H7 (cell line): ENCODE measurements around the gene PKD2. TPM values are rescaled to one million over a fixed set of nuclear protein-coding genes. Genes with fewer than 3 reads are reported as not detected.

ENCODE experiments used
- DNase-seq: peaks from one replicate; pipeline ENCODE4 v3.0.0; 2012
- H3K27me3 ChIP-seq: 2 replicates; pipeline ENCODE4 v1.6.0; 2011; ENCODE audit warnings: mild to moderate bottlenecking, low read length; ENCODE audit not compliant: control insufficient read depth, insufficient read depth
- H3K36me3 ChIP-seq: replicated peaks from 2 replicates; pipeline ENCODE4 v1.5.1; 2011; ENCODE audit warnings: low read length; ENCODE audit not compliant: control insufficient read depth, insufficient read depth
- H3K4me3 ChIP-seq: 2 replicates; pipeline ENCODE4 v1.5.1; 2011; ENCODE audit warnings: low read depth, mild to moderate bottlenecking, control low read depth, low read length, moderate library complexity; ENCODE audit not compliant: insufficient read depth
- total RNA-seq: library from RNA; depleted of rRNA; stranded (reverse); fragments of >200 nt; shearing (Covaris generic); gene quantifications from 2 replicates; pipeline ENCODE4 v1.2.3, GENCODE V29; 2014; rRNA removed

PKD2 gene
- total RNA-seq, result 16.6 and 19.4 TPM in 2 replicates

DNA sequence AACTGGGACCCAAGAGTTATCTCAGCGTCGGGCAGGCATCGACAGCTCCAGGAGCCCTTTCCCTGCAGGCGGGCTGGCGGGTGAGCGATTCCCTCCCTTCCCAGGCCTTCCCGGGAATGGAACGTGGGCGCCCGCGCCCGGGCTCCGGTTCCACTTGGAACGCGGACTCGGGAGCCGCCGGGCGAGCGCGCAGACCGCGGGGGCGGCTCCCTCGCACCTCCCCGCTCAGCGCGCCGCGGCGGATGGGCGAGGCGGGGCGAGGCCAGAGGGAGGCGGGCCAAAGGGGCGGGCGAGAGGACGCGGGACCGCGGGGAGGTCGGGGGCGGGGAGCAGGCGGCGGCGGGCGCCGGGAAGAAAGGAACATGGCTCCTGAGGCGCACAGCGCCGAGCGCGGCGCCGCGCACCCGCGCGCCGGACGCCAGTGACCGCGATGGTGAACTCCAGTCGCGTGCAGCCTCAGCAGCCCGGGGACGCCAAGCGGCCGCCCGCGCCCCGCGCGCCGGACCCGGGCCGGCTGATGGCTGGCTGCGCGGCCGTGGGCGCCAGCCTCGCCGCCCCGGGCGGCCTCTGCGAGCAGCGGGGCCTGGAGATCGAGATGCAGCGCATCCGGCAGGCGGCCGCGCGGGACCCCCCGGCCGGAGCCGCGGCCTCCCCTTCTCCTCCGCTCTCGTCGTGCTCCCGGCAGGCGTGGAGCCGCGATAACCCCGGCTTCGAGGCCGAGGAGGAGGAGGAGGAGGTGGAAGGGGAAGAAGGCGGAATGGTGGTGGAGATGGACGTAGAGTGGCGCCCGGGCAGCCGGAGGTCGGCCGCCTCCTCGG, at the start of gene PKD2:
PKD2 (plus strand) TSS at position 332 of the 818 bp plus-strand sequence; CDS start at position 431, 99 bp downstream.
- H3K27me3 ChIP-seq, result peaks cover 7% of the 10 kb centered on the region
- no peaks in the 10 kb centered on the region for H3K36me3 ChIP-seq
- DNase-seq, result peak; percentile 94
- H3K4me3 ChIP-seq, result peak within 1 kb of the TSS; percentile 80

DNA sequence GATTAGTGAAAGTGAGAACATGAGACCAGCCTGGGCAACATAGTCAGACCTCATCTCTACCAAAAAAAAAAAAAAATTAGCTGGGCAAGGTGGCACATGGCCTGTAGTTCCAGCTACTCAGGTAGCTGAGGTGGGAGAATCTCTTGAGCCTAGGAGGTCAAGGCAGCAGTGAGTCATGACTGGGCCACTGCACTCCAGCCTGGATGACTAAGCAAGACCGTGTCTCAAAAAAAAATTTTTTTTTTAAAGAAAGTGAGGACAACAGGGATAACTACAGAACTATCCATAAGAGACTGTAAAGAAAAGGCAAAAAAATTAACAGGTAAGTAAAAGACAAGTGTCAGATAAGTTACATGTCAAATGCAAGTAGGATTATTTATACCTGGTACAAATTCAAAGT, 45.4 kb upstream of the PKD2 start:
- Histone ChIP-seq H3K27me3 (no peaks in the 10 kb centered on the region), H3K4me3 (no peak overlapping the region), H3K36me3 (no peaks in the 10 kb centered on the region)
- DNase-seq, result no peak

DNA sequence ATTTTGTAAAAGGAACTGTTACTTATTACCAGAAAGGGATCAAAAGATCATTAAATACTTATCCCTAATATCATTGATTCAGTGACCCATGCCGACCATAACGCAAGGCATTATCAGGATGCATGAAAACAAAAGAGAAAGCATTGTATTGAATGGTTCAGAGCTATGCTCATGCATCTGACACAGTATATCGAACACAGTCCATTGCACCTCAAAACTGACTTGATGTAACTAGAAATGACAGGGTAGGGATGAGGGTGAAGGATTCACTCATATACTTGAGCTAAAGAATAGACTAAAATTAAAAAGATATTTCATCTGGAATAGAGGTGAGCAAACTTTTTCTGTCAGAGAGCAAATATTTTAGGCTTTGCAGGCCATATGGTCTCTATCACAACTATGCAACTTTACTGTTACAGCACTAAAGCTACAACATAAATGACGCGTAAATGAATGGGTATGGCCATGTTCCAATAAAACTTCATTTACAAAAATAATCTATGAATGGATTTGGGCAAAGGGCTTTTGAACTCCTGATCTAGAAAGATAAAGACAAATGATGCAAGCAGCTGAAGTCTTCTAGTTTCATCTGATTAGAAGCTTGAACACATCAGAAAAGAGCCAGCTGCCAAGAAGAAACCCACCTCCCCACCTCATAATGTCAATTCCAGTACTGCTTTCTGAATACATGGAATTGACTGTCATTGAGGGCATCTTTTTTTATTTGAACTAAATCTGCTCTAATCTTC, 44.9 kb upstream of the PKD2 start:
- Histone ChIP-seq H3K4me3 (no peak overlapping the region), H3K36me3 (no peaks in the 10 kb centered on the region)
- DNase-seq, result no peak

DNA sequence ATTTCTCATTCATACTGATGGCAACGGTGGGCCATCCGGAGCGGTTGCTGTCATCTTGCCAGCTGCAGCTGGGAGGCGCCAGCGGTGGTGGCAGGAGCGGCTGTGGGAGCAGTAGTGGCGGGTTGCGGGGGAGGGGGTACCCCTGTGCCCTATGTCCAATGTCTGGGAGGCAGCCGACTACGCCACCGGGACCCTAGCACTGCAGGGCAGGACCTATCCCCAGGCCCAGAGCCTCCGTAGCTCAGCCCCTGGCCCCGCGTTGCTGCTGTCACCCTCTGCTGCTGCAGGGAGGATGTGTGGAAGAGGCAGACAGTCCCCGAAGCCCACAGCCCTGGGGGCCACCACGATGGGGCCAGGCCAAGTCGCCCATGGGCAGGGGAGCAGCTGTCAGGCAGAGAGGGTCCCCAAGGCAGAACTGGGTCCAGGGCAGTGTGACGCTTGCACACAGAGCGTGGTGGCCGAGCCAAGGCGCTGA, 41.9 kb upstream of the PKD2 start:
- Histone ChIP-seq H3K27me3 (no peaks in the 10 kb centered on the region), H3K36me3 (no peaks in the 10 kb centered on the region), H3K4me3 (no peak overlapping the region)
- DNase-seq, result peak; percentile 49

More for the DNA sequence above, 44.9 kb upstream of the PKD2 start:
- H3K27me3 ChIP-seq, result no peaks in the 10 kb centered on the region

DNA sequence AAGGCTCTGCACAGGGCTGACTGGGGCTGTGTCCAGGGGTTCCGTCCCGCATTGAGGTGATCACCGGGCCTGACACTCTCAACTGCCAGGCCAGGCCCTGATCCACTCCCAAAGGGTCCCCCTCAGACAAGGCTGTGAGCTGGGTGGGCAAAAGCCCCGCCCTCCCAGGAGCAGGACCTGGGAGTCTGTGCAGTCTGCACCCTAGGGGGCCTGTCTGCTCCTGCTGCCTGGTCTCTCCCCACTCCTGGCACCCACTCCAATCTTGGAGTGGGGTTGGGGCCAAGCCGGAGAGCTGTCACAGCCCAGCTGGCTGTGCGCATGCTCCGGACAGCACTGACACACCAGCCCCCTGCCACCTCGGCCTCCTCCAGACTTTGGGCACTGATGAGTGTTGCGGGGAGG, 41.3 kb upstream of the PKD2 start:
- H3K4me3 ChIP-seq, result no peak overlapping the region
- H3K27me3 ChIP-seq, result no peaks in the 10 kb centered on the region
- no peak for DNase-seq
- H3K36me3 ChIP-seq, result no peaks in the 10 kb centered on the region

DNA sequence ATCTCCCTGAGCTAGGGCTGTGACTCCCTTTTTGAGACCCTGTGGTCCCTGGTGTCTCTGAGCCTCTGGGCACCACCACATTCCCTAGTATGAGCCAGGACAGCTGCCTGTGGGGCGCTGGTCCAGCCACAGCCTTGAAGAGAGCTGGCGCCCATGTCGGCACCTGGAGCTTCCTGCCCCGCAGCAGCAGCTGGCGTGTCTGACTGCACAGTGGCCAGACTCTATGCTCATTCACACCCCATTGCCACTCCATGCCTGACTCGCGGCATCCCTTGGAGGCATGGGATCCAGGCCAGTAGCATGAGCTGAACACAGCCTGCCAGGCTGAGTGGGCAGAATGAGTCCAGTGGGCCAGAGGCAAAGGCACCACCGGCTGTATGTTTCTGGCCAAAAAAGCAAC, 40.2 kb upstream of the PKD2 start:
- Histone ChIP-seq H3K36me3 (no peaks in the 10 kb centered on the region), H3K4me3 (no peak overlapping the region), H3K27me3 (no peaks in the 10 kb centered on the region)
- no peak for DNase-seq

DNA sequence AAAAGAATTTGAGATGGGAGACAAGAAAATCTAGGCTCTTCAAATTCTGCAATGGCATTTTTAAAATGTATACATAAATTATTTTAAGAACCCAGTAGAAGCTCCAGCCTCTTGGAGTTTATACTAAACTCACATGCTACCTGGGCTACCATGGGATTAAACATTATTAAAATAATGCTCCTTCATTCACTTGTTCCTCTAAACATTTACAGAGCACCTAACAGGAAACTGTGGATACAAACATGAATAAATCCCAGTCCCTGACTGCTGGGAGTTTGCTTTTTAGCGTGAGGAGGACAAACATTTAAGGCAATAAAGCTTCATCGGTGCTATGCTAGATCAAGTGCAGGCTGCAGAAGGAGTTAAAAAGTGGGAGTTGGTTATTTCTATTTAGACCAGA, 37.3 kb upstream of the PKD2 start:
- H3K36me3 ChIP-seq, result no peaks in the 10 kb centered on the region
- no peaks in the 10 kb centered on the region for H3K27me3 ChIP-seq
- no peak for DNase-seq
- no peak overlapping the region for H3K4me3 ChIP-seq

DNA sequence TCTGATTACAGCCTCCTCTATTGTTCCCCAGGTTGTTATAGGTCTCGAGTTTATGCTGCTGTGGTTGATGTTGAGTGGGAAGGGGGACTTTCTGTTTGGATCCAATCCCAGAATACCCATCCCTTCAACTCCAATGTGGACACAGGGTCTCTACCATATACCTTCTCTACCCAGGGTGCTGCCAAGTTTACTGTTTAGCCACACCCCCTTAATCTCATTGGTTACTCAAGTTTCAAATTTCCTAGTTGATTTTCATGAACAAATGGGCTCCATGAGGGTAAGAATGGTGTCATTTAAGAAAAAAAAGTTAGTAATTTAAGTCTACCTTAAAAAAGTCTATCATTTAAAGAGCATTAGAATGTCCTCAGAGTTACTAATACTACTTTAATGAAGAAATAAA, 35.6 kb upstream of the PKD2 start:
- H3K27me3 ChIP-seq, result no peaks in the 10 kb centered on the region
- no peaks in the 10 kb centered on the region for H3K36me3 ChIP-seq
- no peak overlapping the region for H3K4me3 ChIP-seq
- no peak for DNase-seq

DNA sequence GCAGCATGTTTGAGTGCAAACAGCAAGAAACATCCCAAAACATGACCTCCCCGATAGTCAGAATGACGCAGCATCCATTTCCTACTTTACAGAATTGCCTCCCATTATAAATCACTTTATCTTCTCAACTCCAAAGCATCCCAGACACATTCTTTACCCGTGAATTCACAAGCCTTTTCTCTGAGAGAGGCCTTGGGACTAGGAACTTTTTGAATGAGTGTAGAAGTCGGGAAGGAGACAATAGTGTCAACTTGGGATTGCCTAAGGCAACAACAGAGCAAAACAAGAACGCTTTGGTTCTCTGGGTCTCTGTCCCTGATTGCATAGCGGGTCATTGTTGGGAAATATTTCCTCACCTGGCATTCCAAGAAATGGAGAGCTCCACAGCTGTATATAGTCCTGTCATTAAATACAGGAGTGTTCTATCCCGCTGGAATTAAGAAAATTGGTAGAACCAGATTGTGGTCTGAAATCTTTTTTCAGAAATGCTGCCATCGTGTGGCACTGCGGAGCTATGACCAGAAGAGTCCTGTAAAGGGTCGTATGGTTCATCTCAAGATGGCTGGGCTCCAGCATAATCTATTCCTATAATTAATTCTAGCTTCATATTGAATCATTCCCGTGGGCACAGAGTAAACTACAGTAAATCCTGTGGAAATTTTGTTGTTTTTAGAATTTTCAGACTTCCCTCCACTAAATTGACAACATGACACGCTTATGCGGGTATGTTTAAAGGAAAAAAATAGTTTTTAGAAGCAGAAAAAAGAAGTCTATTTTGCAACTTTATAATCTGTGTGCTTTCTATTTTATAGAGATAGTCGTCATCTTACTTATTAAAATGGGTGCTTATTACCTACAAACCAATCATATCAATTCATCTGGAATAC, 33.9 kb upstream of the PKD2 start:
- Histone ChIP-seq H3K36me3 (no peaks in the 10 kb centered on the region), H3K27me3 (no peaks in the 10 kb centered on the region), H3K4me3 (no peak overlapping the region; the same call in 1 of the 2 replicates)
- peak; percentile 49 for DNase-seq

DNA sequence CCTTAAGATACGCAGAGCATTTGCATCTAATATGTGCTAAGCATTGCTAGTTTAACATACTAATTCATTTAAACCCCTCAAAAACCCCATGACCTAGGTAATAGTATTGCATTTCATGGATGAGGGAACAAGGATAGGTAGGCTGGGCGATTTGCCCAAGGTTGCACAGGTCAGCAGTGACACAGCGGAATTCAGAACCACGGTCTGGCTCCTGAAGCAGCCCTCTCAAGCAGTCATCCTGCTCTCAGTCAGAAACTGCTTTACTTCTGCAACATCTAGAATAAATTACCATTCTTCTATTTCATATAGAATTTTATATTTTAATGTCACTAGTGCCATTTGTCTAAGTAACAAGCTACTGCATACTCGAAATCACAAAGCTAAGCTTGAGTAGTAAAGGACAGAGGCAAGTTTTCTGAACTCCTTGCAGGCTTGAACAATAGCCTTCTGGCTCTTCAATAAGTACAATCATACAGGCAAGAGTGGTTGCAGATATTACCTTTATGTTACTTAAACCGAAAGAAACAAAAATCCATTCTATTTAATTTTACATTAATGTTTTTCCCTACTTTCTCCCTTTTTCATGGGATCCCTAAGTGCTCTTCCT, 32.5 kb upstream of the PKD2 start:
- H3K36me3 ChIP-seq, result no peaks in the 10 kb centered on the region
- H3K4me3 ChIP-seq, result no peak overlapping the region
- DNase-seq, result no peak
- H3K27me3 ChIP-seq, result no peaks in the 10 kb centered on the region

DNA sequence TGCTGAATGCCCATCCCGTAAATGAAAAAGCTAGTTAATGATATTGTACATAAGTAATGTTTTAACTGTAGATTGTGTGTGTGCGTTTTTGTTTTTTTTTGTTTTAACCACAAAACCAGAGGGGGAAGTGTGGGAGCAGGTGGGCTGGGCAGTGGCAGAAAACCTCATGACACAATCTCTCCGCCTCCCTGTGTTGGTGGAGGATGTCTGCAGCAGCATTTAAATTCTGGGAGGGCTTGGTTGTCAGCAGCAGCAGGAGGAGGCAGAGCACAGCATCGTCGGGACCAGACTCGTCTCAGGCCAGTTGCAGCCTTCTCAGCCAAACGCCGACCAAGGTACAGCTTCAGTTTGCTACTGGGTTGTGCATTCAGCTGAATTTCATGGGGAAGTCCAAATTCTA, 32.0 kb upstream of the PKD2 start, which contains the start of gene SPP1:
SPP1 (plus strand) TSS at position 249 of the 400 bp plus-strand sequence. CDS start 1,182 bp downstream, outside the sequence.
- H3K4me3 ChIP-seq, result no peak within 1 kb of the TSS; the same call in 1 of the 2 replicates
- DNase-seq, result peak; percentile 64
- no peaks in the 10 kb centered on the region for H3K36me3 ChIP-seq
- H3K27me3 ChIP-seq, result no peaks in the 10 kb centered on the region

DNA sequence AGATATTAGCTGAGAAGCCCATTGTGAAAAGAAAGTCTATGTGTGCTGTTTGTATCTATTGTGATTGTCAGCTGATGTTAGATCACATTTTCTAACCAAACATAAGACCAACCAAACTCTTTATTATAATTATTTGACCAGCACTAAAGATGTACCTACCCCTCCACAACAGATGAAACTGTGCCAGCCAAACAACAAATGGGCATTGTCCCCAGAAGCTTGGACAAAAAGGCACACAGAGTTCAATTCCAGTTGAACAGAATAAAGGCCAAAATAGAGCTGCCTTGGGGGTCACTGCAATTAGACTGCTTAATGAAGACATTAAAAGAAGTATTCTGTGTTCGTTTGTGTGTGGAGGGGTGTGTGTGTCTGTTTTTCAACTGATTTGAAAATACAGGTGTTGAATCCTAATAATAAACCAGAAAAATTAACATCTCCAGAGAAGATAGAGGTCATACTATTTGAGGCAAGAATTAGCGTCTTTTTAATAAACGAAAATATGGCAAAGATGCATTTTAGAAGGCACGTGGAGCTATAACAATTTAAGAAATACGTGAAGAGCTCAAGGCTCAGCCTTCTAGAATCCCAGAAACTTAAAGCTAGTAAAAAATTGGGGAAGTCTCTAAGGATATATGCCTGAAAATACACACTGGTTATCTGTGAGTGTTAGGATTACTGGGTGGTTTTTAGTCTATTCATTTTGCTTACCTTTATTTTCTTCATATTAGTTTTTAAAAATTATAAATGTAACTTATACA, 29.7 kb upstream of the PKD2 start:
- no peak overlapping the region for H3K4me3 ChIP-seq
- no peaks in the 10 kb centered on the region; the same call in 1 of the 2 replicates for H3K36me3 ChIP-seq
- no peak for DNase-seq
- no peaks in the 10 kb centered on the region for H3K27me3 ChIP-seq

DNA sequence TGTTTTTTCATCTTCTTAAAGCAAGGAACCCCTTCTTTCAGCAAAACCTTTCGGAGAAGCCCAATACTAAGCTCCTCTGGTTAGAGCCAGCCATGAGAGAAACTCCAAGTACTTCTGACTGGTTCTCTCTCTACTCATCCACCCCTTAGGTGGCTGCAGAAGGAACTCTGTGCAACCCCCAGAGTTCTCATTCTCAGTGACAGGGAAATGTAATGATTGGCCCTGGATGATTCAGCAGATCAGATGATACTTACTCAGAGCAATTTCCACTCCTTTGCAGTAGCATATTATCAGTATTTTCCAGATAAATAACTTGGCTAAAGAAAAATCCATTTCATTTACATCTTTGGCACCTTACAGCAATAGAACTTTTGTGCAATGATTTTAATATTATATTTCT, 28.8 kb upstream of the PKD2 start:
- DNase-seq, result no peak
- Histone ChIP-seq H3K36me3 (no peaks in the 10 kb centered on the region; the same call in 1 of the 2 replicates), H3K27me3 (no peaks in the 10 kb centered on the region), H3K4me3 (no peak overlapping the region)
